Activated CD4-positive, CD25-positive, alpha-beta regulatory T cell (primary cell): ENCODE data around the gene NRXN2.
"Not testable (repeated sequence)": the region's sequence is repeated elsewhere in the genome, so short reads cannot be mapped to it uniquely, and the experiment has no call there.

Experiments
- DNase-seq, 4 experiments: peaks; one replicate each; lab custom pipeline; 2025; lab: John Stamatoyannopoulos, UW

Gene NRXN2

DNA sequence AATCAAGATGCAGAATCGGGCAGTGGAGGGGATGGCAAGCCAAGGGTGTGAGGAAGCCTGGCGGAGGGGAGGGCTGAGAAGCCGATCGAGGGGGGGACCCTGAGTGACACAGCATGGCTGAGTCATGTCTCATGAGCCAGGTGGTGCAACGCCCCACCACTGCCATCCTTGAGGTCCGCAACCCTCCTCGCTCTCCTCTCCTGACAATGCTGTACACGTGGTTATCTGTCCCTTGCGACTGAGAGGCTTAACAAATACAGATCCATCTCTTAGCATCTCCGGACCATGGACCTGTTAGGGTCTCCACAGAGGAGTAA is 117.8 kb downstream of the NRXN2 start:
- no peak for DNase-seq

DNA sequence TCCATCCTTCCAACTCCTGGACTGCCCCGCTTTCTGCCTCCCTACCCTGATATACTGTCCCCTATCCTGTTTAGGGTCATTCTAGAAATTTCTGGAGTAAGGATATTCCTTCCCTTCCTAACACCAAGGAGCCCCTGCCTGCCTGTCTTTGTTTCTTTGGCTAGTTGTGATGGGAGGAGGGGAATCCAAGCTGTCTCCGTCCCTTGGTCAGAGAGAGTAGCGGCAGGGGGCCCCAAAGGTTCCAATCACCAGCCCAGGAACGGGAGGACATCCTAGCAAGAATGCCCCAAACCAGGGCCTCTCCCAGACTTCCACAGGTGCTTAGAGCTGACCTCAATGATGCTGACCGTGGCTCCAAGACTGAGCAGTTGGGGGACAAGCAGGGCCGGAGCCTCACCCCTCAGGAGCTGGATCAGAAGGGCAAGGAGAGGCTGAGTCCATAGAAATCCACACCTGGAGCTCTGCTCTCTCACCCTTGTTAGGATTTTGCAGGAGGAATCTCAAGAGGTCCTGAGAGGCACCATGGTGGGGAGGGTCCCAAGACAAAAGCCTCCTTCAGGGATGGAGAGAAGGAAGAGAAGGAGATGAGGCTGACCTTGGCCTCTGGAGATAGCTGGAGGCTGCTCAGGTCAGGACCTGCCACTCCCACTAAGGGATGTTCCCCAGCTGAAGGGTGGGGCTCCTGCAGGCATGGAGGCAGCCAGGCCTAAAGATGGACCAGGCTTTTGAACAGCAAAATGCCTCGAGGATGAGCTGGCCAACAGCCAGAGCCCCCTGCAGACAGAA is 118.3 kb downstream of the NRXN2 start:
- DNase-seq = no peak

DNA sequence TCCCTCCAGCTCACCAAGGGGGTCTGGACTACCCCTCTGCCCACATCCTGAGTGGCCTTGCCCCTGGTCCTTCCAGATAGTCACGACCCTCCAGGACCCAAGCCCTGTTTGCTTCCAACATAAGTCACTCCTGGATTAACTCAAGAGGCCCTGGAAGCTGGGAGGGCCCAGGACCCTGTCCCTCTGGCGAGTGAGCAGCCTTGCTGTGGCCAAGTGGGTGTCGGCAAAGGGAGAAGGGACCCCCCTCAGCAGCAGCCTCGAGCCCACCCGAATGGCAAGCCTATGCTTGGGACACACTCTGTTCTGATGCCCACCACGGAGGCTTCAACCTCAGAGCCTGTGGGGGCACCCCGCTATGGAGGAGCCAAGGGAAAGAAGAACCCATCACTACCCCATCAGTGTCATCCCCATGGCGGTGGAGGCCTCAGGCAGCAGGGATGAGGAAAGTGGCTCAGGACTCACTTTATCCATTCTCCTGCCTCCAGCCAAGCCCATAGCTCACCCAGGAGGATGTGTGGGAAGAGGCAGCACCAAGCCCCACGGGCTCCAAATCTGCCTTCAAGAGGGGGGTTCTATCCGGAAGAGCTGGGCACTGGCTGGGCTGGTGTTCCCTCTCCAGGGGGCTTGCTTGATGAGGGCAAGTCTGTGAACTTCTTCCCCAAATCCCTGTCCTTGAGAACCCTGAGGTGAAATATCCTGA is 119.4 kb downstream of the NRXN2 start:
- no peak for DNase-seq

DNA sequence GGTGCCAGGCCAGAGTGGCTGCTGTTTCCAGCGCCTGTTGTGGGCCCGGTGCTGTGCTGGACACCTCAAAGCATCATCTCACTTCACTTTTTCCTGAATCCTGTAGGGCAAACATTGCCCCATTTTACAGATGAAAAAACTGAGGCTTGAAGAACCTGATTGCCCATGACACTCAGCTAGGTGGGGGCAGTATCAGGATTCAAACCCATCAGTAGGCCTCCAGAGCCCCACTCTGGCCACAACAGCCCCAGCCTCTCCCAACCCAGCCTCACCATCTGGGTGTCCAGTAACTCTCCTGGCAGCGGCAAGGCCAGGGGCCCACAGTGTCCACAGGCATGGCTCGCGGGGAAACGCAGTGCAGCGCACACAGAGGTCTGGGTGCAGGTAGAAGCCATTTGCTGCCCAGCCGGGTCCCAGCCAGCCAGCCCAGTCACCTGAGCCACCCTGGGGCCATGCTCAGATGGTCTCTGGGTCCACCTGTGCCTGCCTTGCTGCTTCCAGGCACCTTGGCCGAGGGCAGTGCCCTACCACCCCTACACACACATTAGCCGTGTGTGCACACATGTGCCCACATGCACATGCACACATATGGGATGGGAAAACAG is 120.4 kb downstream of the NRXN2 start:
- no peak for DNase-seq

DNA sequence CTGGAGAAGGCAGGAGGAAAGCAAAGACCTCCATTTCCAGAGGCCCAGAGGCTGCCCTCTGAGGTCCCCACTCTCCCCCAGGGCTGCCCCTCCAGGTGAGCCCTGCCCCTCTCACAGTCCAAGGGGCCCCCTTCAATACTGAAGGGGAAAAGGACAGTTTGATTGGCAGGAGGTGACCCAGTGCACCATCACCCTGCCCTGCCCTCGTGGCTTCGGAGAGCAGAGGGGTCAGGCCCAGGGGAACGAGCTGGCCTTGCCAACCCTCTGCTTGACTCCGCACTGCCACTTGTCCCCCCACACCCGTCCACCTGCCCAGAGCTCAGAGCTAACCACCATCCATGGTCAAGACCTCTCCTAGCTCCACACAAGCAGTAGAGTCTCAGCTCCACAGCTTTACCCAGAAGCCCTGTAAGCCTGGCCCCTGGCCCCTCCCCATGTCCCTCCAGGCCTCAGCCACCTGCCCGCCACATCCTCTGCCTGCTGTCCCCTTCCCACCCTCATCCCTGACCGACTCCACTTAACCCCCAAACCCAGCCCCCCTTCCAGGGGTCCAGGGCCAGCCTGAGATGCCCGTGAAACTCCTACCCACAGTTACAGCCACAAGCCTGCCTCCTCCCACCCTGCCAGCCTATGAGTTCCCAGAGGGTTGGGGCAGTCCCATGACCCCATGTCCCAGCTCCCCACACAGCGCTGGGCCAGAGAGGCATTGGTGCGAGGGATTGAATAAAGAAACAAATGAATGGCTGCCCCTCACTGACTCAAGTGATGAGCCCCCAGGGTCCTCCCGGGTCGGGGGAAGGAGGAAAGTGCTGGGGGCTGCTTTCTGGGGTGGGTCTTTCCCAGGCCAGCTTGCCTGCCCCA is 121.2 kb downstream of the NRXN2 start:
- DNase-seq = no peak

DNA sequence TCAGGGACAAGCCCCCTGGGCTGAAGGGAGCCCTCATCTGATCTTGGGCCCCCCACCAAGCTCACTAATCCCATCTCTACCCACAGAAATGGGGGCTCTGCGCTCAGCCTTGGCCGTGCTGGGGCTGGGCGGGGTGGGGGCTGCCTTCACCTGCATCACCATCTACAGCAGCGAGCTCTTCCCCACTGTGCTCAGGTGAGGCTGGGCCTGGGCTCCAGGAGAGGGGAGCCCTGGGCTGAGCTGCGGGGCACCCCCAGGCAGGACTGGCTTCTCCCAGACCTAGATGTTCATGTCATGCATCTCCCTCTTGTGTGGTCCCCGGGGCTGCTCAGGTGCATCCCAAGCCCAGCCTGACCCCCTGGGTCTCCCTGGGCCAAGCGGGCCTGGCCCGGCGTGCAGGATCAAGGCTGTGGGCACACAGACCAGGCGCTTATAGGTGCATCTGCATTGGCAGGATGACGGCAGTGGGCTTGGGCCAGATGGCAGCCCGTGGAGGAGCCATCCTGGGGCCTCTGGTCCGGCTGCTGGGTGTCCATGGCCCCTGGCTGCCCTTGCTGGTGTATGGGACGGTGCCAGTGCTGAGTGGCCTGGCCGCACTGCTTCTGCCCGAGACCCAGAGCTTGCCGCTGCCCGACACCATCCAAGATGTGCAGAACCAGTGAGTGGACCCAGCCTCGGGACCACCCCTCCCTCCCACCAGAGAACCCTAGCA is 122.6 kb downstream of the NRXN2 start:
- no peak for DNase-seq

DNA sequence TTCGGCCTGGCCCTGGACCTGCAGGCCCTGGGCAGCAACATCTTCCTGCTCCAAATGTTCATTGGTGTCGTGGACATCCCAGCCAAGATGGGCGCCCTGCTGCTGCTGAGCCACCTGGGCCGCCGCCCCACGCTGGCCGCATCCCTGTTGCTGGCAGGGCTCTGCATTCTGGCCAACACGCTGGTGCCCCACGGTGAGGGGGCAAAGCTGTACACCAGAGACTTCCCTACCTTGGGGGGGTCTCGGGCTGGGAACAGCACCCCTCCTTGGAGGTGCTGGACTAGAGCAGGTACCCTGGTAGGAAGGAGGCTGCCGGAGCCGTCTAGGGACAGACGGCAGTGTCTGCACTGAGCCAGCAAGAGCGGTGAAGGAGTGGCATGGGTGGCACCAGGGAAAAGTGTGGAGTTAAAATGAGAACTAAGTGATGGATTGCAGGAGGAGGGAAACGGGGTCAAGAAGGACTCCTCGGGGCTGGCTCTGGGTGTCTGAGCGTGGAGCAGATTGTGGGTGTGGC is 123.2 kb downstream of the NRXN2 start:
- no peak for DNase-seq

DNA sequence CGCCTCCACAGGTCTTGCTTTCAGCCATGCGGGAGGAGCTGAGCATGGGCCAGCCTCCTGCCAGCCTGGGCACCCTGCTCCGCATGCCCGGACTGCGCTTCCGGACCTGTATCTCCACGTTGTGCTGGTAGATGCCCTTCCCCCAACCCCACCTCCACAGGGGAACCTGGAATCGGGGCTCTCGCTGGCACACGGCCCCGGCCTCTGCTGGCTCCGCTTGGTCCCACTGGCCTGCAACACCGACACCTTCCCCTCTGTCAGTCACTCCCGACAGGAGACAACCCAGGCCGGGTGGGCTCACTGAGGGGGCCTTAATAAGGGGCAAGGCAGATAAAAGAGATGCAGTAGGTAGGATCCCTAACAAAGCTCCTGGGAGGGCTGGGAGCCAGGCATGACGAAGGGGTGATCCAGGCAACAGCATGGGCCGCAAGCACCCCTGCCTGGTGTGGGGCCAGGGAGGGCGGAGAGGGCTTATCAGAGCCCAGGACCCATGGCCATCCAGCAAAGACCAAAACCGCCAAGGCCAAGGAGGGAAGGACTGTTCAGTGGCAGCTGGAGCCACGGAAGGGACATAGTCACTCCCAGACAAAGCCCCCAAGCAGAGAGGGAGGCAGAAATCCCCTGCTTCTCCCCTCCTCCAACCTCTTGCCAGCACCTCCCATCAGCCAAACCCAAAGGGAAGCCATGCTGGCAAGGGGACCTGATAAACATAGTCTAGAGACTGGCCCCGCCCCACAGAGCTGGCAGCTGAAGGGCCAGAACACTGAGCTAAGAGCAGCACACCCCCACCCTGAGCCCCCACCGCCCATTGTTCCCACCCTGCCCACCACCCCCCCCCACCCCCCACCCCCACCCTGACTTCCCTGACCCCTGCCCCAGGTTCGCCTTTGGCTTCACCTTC is 124.0 kb downstream of the NRXN2 start:
- DNase-seq = no peak

DNA sequence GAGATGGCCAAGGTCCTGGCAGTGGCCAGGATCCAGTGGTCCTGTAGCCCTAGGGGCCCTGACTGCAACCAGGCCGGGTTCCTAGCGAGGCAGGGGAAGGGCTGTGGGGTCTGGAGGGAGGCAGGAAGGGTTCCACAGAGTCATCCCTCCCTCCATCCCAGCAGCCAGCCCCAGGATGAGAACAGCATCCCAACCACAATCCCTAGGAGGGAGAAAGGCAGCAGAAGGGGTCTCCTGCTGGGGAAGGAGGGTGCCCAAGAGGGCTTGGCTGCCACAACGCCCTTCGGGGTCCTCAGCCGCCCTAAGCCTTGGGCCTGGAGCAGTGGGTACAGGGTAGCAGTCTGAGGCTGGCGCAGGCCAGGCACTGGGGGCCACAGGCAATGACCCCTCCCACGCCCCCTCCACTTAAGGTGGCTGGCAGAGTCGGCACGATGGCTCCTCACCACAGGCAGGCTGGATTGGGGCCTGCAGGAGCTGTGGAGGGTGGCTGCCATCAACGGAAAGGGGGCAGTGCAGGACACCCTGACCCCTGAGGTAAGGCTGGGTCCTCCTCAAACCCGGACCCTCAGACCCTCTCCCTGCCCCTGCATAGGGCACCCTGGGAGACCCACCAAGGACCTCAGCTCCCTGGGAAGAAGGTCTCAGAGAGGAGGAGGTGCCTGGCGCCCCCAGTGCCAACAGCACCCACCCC is 124.7 kb downstream of the NRXN2 start:
- DNase-seq = no peak

DNA sequence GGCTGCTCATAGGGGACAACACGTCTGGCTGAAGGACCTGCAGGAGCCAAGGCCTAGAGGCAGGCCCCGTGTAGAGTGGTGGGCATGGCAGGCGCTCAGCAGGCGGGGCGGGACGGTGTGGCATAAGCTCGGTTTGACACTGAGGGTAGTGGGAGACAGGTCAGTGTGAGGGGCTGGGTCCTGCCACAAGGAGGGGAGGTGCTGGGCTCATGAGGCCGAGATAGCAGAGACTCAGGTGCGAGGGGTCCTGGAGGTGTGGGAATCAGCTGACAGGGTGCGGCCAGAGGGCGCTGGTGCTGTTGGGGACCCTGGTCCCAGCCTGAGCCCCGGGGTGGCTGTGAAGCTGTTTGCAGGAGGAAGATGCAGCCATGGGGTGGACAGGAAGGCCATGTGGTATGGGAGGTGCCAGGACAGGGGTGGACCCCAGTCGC is 125.3 kb downstream of the NRXN2 start:
- DNase-seq = no peak

DNA sequence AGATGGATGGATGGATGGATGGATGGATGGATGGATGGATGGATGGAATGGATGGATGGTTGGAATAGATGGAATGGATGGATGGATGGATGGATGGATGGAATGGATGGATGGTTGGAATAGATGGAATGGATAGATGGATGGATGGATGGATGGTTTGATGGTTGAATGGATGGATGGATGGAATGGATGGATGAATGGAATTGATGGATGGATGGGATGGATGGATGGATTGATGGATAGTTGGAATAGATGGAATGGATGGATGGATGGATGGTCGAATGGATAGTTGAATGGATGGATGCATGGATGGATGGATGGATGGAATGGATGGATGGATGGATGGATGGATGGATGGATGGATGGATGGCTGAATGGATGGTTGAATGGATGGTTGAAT is 127.1 kb downstream of the NRXN2 start:
- not testable (repeated sequence) for DNase-seq

DNA sequence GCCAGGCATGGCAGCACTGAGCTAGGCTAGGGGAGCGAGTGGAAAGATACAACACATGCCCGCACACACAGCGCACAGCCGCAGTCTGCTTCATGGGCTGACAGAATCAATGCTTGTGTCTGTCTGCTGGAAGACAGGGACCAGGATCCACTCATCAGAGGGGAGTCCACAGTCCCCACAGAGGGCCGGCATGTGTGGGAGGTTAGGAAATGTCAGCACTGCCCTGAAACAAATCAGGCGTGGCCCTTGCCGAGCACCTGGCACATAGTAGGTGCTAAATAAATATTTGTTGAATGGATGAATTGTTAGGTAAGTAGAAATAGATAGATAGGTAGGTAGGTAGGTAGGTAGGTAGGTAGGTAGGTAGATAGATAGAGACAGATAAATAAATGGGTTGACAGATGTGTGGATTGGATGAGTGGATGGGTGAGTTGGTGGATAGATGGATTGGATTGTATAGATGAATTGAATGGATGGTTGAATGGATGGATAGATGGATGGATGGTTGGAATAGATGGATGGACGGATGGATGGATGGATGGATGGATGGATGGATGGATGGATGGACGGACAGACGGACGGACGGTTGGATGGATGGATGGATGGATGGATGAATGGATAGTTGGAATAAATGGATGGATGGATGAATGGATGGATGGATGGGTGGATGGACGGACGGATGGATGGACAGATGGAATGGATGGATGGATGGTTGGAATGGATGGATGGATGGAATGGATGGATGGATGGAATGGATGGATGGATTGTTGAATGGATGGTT is 128.6 kb downstream of the NRXN2 start:
- DNase-seq = no peak

DNA sequence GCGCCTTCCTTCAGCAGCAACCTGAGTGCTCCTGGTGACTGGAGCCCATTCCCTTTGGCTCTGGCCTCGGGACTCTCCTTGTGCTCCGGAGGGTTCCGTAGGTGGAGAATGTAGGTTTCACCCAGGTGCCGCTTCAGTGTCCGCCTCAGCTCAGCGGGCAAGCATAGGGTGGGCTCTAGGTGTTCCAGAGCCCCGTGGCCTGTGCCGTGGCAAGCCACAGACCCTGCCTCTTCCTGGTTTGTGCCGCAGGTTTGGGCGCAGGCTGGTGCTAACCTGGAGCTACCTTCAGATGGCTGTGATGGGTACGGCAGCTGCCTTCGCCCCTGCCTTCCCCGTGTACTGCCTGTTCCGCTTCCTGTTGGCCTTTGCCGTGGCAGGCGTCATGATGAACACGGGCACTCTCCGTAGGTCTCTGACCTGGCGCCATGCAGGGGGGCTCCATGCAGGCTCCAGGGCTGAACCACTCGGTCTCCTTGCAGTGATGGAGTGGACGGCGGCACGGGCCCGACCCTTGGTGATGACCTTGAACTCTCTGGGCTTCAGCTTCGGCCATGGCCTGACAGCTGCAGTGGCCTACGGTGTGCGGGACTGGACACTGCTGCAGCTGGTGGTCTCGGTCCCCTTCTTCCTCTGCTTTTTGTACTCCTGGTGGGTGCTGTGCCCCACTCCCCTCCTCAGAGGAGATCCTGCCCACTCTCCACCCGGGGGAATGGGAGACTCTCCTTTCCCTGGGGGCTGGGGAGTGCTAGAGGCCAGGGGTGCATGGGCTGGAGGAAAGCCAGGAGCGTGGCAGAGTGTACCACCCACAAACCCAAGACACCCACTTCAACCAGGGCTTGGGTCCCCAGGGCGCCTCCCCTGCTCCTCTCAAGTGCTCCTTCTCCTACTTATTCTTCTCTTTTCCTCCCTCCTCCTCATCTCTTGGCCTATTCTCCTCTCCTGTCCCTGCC is 129.6 kb downstream of the NRXN2 start:
- DNase-seq = no peak

DNA sequence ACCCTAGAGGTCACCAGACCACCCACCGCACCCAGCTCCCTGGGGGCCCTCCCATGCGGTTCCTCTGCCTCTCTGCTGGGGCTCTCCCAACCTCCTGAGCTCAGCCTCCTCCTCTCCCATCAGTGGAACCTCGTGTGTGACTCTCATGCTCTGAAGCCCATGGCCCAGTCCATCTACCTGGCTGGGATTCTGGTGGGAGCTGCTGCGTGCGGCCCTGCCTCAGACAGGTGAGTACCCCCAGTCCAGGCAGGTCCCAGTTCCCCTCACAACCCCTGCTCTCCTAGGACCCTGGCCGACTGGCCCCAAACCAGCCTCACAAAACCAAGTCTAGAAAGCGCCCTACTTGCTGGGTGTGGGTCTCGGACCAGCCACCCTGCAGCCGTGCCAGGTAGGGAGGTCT is 130.3 kb downstream of the NRXN2 start:
- no peak for DNase-seq

DNA sequence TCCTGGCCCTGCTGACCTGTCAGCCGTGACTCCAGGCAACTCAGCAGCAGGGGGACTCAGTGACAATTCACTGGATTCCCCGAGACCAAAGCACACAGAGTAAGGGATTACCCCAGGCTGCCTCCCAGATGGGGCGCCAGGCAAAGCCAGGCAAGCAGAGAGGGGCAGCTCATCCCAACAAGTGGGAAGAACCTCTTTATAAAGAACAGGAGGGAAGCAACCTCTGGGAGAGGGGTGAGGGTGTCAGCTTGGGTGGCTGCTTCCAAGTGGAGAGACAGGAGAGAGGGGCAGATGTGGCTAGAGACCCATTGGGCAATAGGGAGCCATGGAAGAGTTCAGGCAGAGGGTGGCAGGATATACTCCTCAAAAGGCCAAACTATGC is 130.8 kb downstream of the NRXN2 start:
- no peak for DNase-seq

DNA sequence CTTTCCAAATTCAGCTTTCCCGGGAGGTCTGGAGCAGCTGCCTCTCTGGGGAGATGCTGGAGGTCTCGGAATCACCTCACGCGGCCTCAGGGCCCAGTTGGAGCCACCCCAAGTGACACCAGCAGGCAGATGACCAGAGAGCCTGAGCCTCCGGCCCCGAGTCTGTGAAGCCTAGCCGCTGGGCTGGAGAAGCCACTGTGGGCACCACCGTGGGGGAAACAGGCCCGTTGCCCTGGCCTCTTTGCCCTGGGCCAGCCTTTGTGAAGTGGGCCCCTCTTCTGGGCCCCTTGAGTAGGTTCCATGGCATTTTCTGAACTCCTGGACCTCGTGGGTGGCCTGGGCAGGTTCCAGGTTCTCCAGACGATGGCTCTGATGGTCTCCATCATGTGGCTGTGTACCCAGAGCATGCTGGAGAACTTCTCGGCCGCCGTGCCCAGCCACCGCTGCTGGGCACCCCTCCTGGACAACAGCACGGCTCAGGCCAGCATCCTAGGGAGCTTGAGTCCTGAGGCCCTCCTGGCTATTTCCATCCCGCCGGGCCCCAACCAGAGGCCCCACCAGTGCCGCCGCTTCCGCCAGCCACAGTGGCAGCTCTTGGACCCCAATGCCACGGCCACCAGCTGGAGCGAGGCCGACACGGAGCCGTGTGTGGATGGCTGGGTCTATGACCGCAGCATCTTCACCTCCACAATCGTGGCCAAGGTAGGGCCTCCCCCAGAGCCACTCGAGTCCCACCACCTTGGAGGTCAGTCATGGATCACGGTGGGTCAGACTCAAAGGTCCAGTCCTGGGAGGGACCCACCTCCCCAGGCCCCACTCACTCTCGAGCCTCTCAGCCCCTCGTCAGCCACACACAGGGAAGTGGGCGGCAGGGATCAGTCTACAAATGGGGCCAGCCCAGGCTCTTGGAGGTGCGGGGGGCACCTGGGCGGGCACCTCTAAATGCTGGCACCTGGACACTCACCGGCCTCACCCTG is 131.5 kb downstream of the NRXN2 start:
- no peak for DNase-seq

DNA sequence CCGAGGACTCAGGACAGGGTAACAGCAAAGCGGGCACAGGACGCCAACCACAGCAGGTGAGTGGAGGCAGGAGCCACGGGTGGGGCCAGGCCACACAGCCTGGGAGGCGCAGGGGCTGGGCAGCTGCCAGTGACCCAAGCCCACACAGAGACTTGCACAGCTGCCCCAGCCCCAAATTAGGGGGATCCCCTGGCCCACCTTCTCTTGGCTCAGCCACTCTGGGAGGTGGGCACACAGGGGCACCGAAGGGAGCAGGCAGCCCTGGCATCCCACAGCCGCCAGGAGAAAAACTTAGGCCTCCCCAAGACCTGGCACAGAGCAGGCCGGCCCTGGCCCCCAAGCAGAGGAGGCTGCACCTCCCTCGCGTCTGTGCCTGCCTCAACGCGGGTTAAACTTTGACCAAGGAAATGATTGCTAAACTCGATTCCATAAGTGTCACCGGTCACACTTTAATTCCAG is 132.2 kb downstream of the NRXN2 start, which contains the start of gene SLC22A12:
TSS of gene SLC22A12 (plus strand) at position 458 of the 459 bp plus-strand sequence. CDS start 337 bp downstream, outside the sequence.
- no peak for DNase-seq
